Measurements from ENCODE around the gene SMARCB1.

DNA sequence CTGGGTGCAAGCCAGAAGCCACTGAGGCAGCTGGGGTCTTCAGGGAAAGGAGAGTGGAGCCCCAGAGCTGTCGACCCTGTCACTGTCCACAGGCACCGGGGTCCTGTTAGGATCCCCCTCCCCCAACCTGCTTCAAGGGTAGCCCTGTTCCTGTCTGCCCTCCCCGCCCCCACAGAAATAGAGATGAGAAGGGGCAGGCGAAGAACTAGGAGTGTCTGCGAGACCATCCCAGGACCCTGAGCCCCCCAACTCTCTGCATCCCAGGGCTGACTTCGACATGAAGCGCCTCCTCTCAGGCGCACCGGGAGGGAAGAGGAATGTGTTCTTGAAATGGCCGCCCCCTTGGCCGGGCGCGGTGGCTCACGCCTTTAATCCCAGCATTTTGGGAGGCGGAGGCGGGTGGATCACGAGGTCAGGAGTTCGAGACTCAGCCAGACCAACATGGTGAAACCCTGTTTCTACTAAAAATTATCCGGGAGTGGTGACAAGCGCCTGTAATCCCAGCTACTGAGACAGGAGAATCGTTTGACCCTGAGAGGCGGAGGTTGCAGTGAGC lies 35.2 kb upstream of the SMARCB1 start:
- TF ChIP-seq, protein P1, sequence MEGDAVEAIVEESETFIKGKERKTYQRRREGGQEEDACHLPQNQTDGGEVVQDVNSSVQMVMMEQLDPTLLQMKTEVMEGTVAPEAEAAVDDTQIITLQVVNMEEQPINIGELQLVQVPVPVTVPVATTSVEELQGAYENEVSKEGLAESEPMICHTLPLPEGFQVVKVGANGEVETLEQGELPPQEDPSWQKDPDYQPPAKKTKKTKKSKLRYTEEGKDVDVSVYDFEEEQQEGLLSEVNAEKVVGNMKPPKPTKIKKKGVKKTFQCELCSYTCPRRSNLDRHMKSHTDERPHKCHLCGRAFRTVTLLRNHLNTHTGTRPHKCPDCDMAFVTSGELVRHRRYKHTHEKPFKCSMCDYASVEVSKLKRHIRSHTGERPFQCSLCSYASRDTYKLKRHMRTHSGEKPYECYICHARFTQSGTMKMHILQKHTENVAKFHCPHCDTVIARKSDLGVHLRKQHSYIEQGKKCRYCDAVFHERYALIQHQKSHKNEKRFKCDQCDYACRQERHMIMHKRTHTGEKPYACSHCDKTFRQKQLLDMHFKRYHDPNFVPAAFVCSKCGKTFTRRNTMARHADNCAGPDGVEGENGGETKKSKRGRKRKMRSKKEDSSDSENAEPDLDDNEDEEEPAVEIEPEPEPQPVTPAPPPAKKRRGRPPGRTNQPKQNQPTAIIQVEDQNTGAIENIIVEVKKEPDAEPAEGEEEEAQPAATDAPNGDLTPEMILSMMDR (IDR thresholded peaks at IDR 0.05; ENCODE audit: low read depth, low read length) = no peak
- TF ChIP-seq EZH2phosphoT487 (IDR thresholded peaks at IDR 0.05; ENCODE audit: low read depth) = no peak

Measured in OCI-LY3 (cell line).